Measurements from ENCODE around the gene CSTPP1.

DNA sequence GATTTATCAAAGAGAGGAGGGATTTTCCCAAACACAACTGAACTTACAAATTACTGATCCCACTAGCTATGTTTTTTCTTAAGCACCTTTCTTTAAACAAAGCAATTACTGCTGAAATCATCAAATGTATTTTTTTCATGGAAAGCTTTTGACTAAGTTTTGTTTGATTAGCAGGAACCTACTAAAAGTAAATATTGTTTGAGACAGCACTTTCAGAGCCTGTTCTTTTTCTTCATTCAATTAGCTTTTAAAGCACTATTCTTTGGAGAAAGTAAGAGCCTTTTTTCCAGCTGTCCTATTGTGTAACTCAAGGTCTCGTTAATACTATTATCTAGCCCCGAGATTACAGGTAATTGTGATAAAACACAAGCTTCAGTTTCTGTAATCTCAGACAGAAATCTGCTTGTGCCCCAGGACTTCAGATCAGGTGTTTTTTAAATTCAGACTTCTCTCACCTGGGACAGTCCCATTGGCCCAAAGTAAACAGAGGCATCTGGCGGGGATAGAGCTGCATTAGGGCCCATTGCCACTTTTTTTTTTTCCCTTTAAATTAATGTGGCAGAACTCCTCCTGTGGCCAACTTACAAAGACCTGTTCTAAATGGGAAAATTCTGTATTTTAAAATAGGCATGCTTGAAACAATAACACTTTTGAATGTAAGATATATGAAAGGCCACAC lies 11.0 kb downstream of the CSTPP1 start:
- TF ChIP-seq, protein P1, sequence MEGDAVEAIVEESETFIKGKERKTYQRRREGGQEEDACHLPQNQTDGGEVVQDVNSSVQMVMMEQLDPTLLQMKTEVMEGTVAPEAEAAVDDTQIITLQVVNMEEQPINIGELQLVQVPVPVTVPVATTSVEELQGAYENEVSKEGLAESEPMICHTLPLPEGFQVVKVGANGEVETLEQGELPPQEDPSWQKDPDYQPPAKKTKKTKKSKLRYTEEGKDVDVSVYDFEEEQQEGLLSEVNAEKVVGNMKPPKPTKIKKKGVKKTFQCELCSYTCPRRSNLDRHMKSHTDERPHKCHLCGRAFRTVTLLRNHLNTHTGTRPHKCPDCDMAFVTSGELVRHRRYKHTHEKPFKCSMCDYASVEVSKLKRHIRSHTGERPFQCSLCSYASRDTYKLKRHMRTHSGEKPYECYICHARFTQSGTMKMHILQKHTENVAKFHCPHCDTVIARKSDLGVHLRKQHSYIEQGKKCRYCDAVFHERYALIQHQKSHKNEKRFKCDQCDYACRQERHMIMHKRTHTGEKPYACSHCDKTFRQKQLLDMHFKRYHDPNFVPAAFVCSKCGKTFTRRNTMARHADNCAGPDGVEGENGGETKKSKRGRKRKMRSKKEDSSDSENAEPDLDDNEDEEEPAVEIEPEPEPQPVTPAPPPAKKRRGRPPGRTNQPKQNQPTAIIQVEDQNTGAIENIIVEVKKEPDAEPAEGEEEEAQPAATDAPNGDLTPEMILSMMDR (conservative IDR thresholded peaks at IDR 0.05; ENCODE audit: low read depth, low read length) = no peak
- TF ChIP-seq MXI1 (IDR thresholded peaks at IDR 0.05; ENCODE audit: borderline replicate concordance, low read depth, low read length) = no peak
- TF ChIP-seq MAZ (IDR thresholded peaks at IDR 0.05; ENCODE audit: borderline replicate concordance, low read depth, low read length) = no peak
- TF ChIP-seq ELK1 (IDR thresholded peaks at IDR 0.05; ENCODE audit: borderline replicate concordance, low read depth, low read length) = no peak
- TF ChIP-seq SMC3 (IDR thresholded peaks at IDR 0.05; ENCODE audit: low read depth, low read length) = no peak
- TF ChIP-seq RAD21 (IDR thresholded peaks at IDR 0.05; ENCODE audit: low read length) = no peak
- no peak for TF ChIP-seq POLR2A (IDR thresholded peaks at IDR 0.05; ENCODE audit: low read depth, low read length)
- TF ChIP-seq RCOR1 (IDR thresholded peaks at IDR 0.05; ENCODE audit: insufficient replicate concordance, low read length) = no peak
- TF ChIP-seq MAFK (IDR thresholded peaks at IDR 0.05; ENCODE audit: low read depth, low read length) = no peak
